ENCODE data around the gene RAB15. TPM values are rescaled to one million over a fixed set of nuclear protein-coding genes. Genes with fewer than 3 reads are reported as not detected.

The RAB15 gene
- total and polyA plus RNA-seq, 2 donors (not counting 1 experiment from before 2014, with no cell fraction given), result 2.2 to 3.6 TPM

DNA sequence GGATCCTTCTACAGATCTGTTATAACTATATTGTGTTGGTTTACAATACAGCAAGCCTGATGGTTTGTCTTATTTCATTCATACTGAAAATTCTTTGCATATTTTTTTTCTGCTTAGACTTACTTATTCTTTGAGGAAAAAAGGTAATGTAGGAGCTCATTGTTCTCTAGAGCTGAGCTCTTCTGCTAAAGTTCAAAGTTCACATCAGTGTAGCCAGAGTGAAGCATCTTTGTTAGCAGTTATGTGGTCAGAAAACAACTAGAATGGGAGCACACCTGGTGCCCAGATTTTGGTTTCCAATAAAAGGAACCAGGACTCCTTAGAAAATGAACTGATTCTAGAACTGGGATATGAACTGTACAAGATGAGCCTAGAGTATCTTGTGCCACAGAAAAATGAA lies 39.9 kb downstream of the RAB15 start:
- H4K20me1 ChIP-seq (ENCODE audit: control insufficient read depth, extremely low read depth, insufficient read depth, low read length), result no peaks in the 10 kb centered on the region
- H3K4me2 ChIP-seq (ENCODE audit: extremely low read depth, insufficient read depth, low read length), result no peak overlapping the region
- H3K79me2 ChIP-seq (ENCODE audit: control insufficient read depth, insufficient read depth, low read length), result no peaks in the 10 kb centered on the region
- peaks cover 3% of the 10 kb centered on the region for H3K36me3 ChIP-seq (ENCODE audit: control insufficient read depth, insufficient read depth, low read length)
- no peak overlapping the region for H2AFZ ChIP-seq (ENCODE audit: low read length)
- DNase-seq (ENCODE audit: low read depth in 2 of 2), result no peak
- no peaks in the 10 kb centered on the region for H3K4me1 ChIP-seq (ENCODE audit: control insufficient read depth, extremely low read depth, insufficient read depth, low read length)
- H3K9ac ChIP-seq (ENCODE audit: insufficient read depth, low read length), result no peak overlapping the region
- H3K9me3 ChIP-seq (ENCODE audit: control insufficient read depth, insufficient read depth, low read depth, low read length), result no peaks in the 10 kb centered on the region
- no peak overlapping the region for H3K4me3 ChIP-seq (replicated peaks in 1 of 4; ENCODE audit: control extremely low read depth in 1 of 4, insufficient read depth in 1 of 4, low read depth in 3 of 4, low read length in 4 of 4)
- TF ChIP-seq, protein P1, sequence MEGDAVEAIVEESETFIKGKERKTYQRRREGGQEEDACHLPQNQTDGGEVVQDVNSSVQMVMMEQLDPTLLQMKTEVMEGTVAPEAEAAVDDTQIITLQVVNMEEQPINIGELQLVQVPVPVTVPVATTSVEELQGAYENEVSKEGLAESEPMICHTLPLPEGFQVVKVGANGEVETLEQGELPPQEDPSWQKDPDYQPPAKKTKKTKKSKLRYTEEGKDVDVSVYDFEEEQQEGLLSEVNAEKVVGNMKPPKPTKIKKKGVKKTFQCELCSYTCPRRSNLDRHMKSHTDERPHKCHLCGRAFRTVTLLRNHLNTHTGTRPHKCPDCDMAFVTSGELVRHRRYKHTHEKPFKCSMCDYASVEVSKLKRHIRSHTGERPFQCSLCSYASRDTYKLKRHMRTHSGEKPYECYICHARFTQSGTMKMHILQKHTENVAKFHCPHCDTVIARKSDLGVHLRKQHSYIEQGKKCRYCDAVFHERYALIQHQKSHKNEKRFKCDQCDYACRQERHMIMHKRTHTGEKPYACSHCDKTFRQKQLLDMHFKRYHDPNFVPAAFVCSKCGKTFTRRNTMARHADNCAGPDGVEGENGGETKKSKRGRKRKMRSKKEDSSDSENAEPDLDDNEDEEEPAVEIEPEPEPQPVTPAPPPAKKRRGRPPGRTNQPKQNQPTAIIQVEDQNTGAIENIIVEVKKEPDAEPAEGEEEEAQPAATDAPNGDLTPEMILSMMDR (conservative IDR thresholded peaks at IDR 0.05 in 1 of 2, IDR thresholded peaks at IDR 0.05 in 1 of 2; ENCODE audit: low read depth in 1 of 2, low read length in 2 of 2), result no peak
- TF ChIP-seq EZH2 (IDR thresholded peaks at IDR 0.05; ENCODE audit: low read length, missing control alignments), result no peak
- no peak overlapping the region for H3K27ac ChIP-seq (ENCODE audit: insufficient read depth, low read length)
- H3K27me3 ChIP-seq (ENCODE audit: control insufficient read depth, insufficient read depth, low read length), result no peaks in the 10 kb centered on the region

DNA sequence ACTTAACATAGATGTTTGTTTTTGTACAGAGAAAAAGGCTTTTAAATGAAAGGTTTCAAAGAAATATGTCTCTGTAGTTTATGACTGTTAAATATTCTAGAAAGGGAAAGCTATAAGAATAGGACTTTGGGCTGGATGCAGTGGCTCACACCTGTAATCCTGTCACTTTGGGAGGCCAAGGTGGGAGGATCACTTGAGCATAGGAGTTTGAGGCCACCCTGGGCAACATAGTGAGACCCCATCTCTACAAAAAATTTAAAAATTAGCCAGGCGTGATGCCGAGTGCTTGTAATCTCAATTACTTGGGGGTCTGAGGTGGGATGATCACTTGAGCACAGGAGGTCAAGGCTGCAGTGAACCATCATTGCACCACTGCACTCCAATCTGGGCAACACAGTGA lies 41.0 kb downstream of the RAB15 start:
- Histone ChIP-seq H3K4me2 (ENCODE audit: extremely low read depth, insufficient read depth, low read length) (no peak overlapping the region), H4K20me1 (ENCODE audit: control insufficient read depth, extremely low read depth, insufficient read depth, low read length) (no peaks in the 10 kb centered on the region)

DNA sequence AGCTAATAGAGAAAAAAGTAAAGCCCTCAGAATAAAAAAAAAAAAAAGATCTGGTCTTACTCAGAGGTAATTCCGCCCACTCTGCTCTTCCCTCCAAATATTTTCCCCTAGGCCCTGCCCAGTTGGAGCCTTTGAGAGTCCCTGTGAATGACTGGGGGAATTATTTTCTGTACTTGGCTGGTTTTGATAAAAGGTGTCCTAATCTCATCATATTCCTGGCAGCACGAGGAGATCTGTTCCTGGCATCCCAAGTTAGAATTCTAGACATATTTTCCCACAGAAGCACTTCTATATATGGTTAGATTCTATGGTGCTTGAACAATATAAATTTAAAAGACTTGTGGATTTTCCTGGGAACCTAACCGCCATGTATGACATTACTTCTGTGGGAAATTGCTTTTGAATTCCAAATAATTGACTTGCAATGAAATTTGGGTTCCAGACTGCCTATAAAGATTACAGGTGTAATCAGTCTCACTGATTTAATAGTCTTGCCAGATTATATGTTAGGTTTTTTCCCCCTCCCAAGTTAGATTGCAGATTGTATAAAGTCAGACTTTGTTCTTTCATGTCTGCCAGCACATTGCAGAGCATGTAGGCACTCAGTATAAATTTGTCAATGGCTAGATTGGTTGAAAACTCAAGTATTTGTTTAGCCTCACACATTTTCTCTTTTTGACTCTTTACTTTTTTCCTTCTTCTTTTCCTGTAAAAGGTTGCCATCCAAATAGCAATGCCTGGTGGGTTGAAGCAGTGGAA lies 41.9 kb downstream of the RAB15 start:
- Histone ChIP-seq H3K4me2 (ENCODE audit: extremely low read depth, insufficient read depth, low read length) (no peak overlapping the region), H2AFZ (ENCODE audit: low read length) (no peak overlapping the region), H3K79me2 (ENCODE audit: control insufficient read depth, insufficient read depth, low read length) (no peaks in the 10 kb centered on the region), H3K9me3 (ENCODE audit: control insufficient read depth, insufficient read depth, low read depth, low read length) (no peaks in the 10 kb centered on the region), H3K4me1 (ENCODE audit: control insufficient read depth, extremely low read depth, insufficient read depth, low read length) (no peaks in the 10 kb centered on the region), H3K9ac (ENCODE audit: insufficient read depth, low read length) (no peak overlapping the region), H3K27ac (ENCODE audit: insufficient read depth, low read length) (no peak overlapping the region), H3K36me3 (ENCODE audit: control insufficient read depth, insufficient read depth, low read length) (peaks cover 5% of the 10 kb centered on the region), H4K20me1 (ENCODE audit: control insufficient read depth, extremely low read depth, insufficient read depth, low read length) (no peaks in the 10 kb centered on the region), H3K4me3 (replicated peaks in 1 of 4; ENCODE audit: control extremely low read depth in 1 of 4, insufficient read depth in 1 of 4, low read depth in 3 of 4, low read length in 4 of 4) (no peak overlapping the region), H3K27me3 (ENCODE audit: control insufficient read depth, insufficient read depth, low read length) (no peaks in the 10 kb centered on the region)
- peak in 1 of 2 donors; percentile 60 for DNase-seq (ENCODE audit: low read depth in 2 of 2)
- TF ChIP-seq EZH2 (IDR thresholded peaks at IDR 0.05; ENCODE audit: low read length, missing control alignments), result no peak
- TF ChIP-seq, protein P1 (conservative IDR thresholded peaks at IDR 0.05 in 1 of 2, IDR thresholded peaks at IDR 0.05 in 1 of 2; ENCODE audit: low read depth in 1 of 2, low read length in 2 of 2), result no peak

More for the DNA sequence above, 41.0 kb downstream of the RAB15 start:
- TF ChIP-seq, protein P1 (conservative IDR thresholded peaks at IDR 0.05 in 1 of 2, IDR thresholded peaks at IDR 0.05 in 1 of 2; ENCODE audit: low read depth in 1 of 2, low read length in 2 of 2), result no peak
- TF ChIP-seq EZH2 (IDR thresholded peaks at IDR 0.05; ENCODE audit: low read length, missing control alignments), result no peak
- Histone ChIP-seq H3K36me3 (ENCODE audit: control insufficient read depth, insufficient read depth, low read length) (peaks cover 5% of the 10 kb centered on the region), H2AFZ (ENCODE audit: low read length) (no peak overlapping the region), H3K27ac (ENCODE audit: insufficient read depth, low read length) (no peak overlapping the region), H3K9me3 (ENCODE audit: control insufficient read depth, insufficient read depth, low read depth, low read length) (no peaks in the 10 kb centered on the region), H3K79me2 (ENCODE audit: control insufficient read depth, insufficient read depth, low read length) (no peaks in the 10 kb centered on the region), H3K27me3 (ENCODE audit: control insufficient read depth, insufficient read depth, low read length) (no peaks in the 10 kb centered on the region), H3K9ac (ENCODE audit: insufficient read depth, low read length) (no peak overlapping the region), H3K4me3 (replicated peaks in 1 of 4; ENCODE audit: control extremely low read depth in 1 of 4, insufficient read depth in 1 of 4, low read depth in 3 of 4, low read length in 4 of 4) (no peak overlapping the region), H3K4me1 (ENCODE audit: control insufficient read depth, extremely low read depth, insufficient read depth, low read length) (no peaks in the 10 kb centered on the region)
- DNase-seq (ENCODE audit: low read depth in 2 of 2), result no peak
